Stomach (tissue), 9 donors: ENCODE results near the gene CREG1. TPM values are rescaled to one million over a fixed set of nuclear protein-coding genes. Genes with fewer than 3 reads are reported as not detected.

Experiments
- DNase-seq, 2 donors: peaks; one replicate each; pipeline versions ENCODE4 v3.0.0 to v3.0.0-alpha.2; 2013 to 2019
- H3K27ac ChIP-seq, 5 donors: fragments of 200-600 bp in 4 of 5; sonication (generic) in 4 of 5; one replicate each; pipeline ENCODE4 v1.5.1; 2013 to 2019; ENCODE audit warnings: mild to moderate bottlenecking in 1 of 5, moderate library complexity in 1 of 5
- H3K27me3 ChIP-seq, 3 donors: fragments of 200-600 bp; sonication (generic); one replicate each; pipeline ENCODE4 v1.5.1; 2017 to 2019; ENCODE audit warnings: mixed run types in 1 of 3
- H3K36me3 ChIP-seq, 4 donors: fragments of 200-600 bp; sonication (generic); 1 replicate in 3 of 4; 2 replicates in 1 of 4; pipeline ENCODE4 v1.5.1; 2016 to 2019
- H3K4me1 ChIP-seq, 4 donors: fragments of 200-600 bp; sonication (generic); one replicate each; pipeline ENCODE4 v1.5.1; 2016 to 2019
- H3K4me3 ChIP-seq, 4 donors: fragments of 200-600 bp; sonication (generic) in 3 of 4; one replicate each; pipeline ENCODE4 v1.5.1; 2016 to 2019; ENCODE audit warnings: mild to moderate bottlenecking in 1 of 4
- H3K9me3 ChIP-seq, 4 donors: fragments of 200-600 bp; sonication (generic); one replicate each; pipeline ENCODE4 v1.5.1; 2016 to 2019
- EP300 ChIP-seq: sonication (generic); formaldehyde crosslinking; IDR thresholded peaks from one replicate; pipeline ENCODE4 v1.6.1; 2017; ENCODE audit warnings: antibody characterized with exemption
- POLR2A ChIP-seq, 4 donors: fragments of 450-650 bp; IDR thresholded peaks; one replicate each; pipeline ENCODE4 v1.6.1; 2016; ENCODE audit warnings: antibody characterized with exemption in 4 of 4, control low read depth in 2 of 4, mild to moderate bottlenecking in 1 of 4, moderate library complexity in 1 of 4
- POLR2AphosphoS5 ChIP-seq, 3 donors: sonication (generic); formaldehyde crosslinking; IDR thresholded peaks; one replicate each; pipeline ENCODE4 v1.6.1; 2016; ENCODE audit warnings: antibody characterized with exemption in 3 of 3
- WGBS, 5 donors: extraction: QIAGEN DNeasy Blood & Tissue Kit in 3 of 5; methylation state at CpG; one replicate each; pipeline versions ENCODE4 v1.1.5 to v1.1.7; 2013 to 2018; 5-methylcytosine and 5-hydroxymethylcytosine counted together
- intact Hi-C: fragments of 100-400 bp; cut with DNase I; formaldehyde crosslinking; loops from one replicate; pipeline ENCODE4 v1.15.1; 2023; ENCODE audit warnings: low total_unique reads
- polyA plus RNA-seq, 3 donors: library from polyadenylated mRNA; stranded (reverse); fragments of 200-250 nt; gene quantifications; one replicate each; pipeline ENCODE4 v1.2.3, GENCODE V29; 2013
- total RNA-seq, 5 donors: library from RNA; depleted of rRNA; stranded (reverse); fragments of >200 nt; gene quantifications; one replicate each; pipeline versions ENCODE4 v1.1.0 to v1.2.3, GENCODE V29; 2014 to 2016
- TF ChIP-seq, protein P1 (sequence below), 7 experiments: fragments of 450-650 bp in 4 of 7; fragments of 200-600 bp in 3 of 7; sonication (generic) in 3 of 7; IDR thresholded peaks; one replicate each; pipeline ENCODE4 v1.5.1; 2016 to 2019; ENCODE audit warnings: antibody characterized with exemption in 7 of 7, control low read depth in 2 of 7, mild to moderate bottlenecking in 1 of 7
- donor health status: healthy with polysubstance abuse.
- donor health status: Bipolar disorder and iron deficiency.
- donor health status: healthy.

Gene CREG1
- total and polyA plus RNA-seq, 8 donors: 44.6 to 120 (median 78.3) TPM

DNA sequence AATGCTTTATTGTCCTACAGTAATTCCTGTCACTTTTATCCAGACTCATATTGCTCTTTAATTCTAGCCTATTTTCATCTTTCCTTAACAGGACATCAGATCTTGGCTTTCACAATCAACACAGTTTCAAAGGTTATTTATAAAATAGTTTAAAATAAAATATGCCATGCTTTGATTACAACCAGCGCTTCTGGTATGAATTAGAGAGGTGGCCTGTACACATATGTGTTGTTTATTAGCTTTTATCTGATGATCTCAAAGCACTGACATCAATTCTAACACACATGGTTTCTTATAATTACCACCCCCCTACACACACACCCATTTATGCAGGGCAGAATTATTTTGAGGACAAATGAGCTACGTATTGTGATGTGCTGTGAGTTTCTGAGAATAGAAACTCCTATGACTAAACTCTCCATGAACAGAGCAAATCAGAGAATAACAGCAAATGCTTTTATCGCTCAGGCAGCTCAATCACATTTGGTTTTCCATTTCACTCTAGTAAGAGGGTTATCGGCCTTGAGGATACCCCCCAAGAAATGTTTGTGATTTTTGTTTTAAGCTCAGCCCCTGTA lies 53.2 kb downstream of the CREG1 start:
- H3K9me3 ChIP-seq: no peaks in the 10 kb centered on the region
- peaks cover 0 to 10% (median 0%) of the 10 kb centered on the region in 3 donors for H3K27me3 ChIP-seq
- no peak overlapping the region for H3K27ac ChIP-seq
- DNase-seq: no peak
- H3K36me3 ChIP-seq: no peaks in the 10 kb centered on the region
- no peak overlapping the region for H3K4me3 ChIP-seq
- TF ChIP-seq POLR2A (IDR thresholded peaks at IDR 0.05): no peak
- TF ChIP-seq, protein P1, sequence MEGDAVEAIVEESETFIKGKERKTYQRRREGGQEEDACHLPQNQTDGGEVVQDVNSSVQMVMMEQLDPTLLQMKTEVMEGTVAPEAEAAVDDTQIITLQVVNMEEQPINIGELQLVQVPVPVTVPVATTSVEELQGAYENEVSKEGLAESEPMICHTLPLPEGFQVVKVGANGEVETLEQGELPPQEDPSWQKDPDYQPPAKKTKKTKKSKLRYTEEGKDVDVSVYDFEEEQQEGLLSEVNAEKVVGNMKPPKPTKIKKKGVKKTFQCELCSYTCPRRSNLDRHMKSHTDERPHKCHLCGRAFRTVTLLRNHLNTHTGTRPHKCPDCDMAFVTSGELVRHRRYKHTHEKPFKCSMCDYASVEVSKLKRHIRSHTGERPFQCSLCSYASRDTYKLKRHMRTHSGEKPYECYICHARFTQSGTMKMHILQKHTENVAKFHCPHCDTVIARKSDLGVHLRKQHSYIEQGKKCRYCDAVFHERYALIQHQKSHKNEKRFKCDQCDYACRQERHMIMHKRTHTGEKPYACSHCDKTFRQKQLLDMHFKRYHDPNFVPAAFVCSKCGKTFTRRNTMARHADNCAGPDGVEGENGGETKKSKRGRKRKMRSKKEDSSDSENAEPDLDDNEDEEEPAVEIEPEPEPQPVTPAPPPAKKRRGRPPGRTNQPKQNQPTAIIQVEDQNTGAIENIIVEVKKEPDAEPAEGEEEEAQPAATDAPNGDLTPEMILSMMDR (IDR thresholded peaks at IDR 0.05): no peak
- no peak for TF ChIP-seq POLR2AphosphoS5 (IDR thresholded peaks at IDR 0.05)
- TF ChIP-seq EP300: no peak
- 80 to 87% (median 85%) methylated on average over 4 of the region's 4 CpGs for WGBS, 5 donors
- H3K4me1 ChIP-seq: peaks cover 0 to 10% (median 0%) of the 10 kb centered on the region in 4 donors
- intact Hi-C loops: no loop called here

DNA sequence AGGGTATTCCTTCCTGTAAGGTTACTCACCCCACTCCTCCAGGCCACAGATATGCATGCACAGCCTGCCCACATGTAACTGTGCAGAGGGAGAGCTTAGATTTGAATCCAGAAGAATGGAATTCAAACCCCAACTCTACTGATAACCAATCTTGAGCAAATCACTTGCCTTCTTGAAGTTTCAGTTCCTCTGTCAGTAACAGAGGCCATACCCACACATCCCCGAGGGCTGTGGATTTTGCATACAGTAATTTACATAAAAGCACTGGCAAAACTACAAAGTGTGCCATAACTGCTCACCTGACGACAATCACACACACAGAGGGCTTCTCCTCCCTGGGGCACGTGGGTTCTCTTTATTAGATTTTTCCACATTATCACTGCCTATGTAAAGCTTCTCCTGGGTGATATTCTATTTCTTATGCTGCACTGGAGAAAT lies 53.9 kb downstream of the CREG1 start:
- Histone ChIP-seq H3K36me3 (no peaks in the 10 kb centered on the region), H3K27me3 (peaks cover 0 to 14% (median 0%) of the 10 kb centered on the region in 3 donors), H3K4me1 (peaks cover 0 to 10% (median 0%) of the 10 kb centered on the region in 4 donors), H3K9me3 (no peaks in the 10 kb centered on the region), H3K4me3 (no peak overlapping the region), H3K27ac (no peak overlapping the region)
- 56 to 68% (median 59%) methylated on average over 3 of the region's 3 CpGs for WGBS, 5 donors
- DNase-seq: no peak
- TF ChIP-seq EP300 (no peak), POLR2A (IDR thresholded peaks at IDR 0.05) (no peak), POLR2AphosphoS5 (IDR thresholded peaks at IDR 0.05) (no peak)
- TF ChIP-seq, protein P1 (IDR thresholded peaks at IDR 0.05): no peak
- intact Hi-C loops: no loop called here

DNA sequence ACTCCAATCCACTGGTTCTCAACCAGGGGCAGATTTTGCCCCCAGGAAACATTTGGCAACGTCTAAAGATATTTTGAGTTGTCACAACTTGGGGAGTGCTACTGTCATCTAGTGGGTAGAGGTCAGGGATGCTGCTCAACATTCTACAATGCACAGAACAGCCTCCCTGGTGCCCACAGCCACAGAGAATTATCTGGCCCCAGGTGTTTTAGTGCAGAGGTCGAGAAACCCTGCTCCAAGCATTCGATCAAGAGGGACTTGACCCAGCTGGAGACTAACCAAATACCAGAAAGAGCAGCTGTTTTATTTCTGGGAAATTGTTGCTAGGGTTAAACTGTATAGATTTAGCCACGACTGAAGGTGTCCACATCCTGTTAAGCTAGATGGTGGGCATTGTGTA lies 54.5 kb downstream of the CREG1 start:
- Histone ChIP-seq H3K27me3 (peaks cover 0 to 14% (median under 1%) of the 10 kb centered on the region in 3 donors), H3K27ac (no peak overlapping the region), H3K4me3 (no peak overlapping the region), H3K36me3 (no peaks in the 10 kb centered on the region), H3K9me3 (no peaks in the 10 kb centered on the region), H3K4me1 (peaks cover 0 to 10% (median 0%) of the 10 kb centered on the region in 4 donors)
- intact Hi-C loops: no loop called here
- WGBS, 5 donors: 36 to 54% (median 47%) methylated on average over 4 of the region's 4 CpGs
- TF ChIP-seq EP300: no peak
- no peak for TF ChIP-seq POLR2AphosphoS5 (IDR thresholded peaks at IDR 0.05)
- no peak for TF ChIP-seq POLR2A (IDR thresholded peaks at IDR 0.05)
- TF ChIP-seq, protein P1 (IDR thresholded peaks at IDR 0.05): no peak
- DNase-seq: no peak

DNA sequence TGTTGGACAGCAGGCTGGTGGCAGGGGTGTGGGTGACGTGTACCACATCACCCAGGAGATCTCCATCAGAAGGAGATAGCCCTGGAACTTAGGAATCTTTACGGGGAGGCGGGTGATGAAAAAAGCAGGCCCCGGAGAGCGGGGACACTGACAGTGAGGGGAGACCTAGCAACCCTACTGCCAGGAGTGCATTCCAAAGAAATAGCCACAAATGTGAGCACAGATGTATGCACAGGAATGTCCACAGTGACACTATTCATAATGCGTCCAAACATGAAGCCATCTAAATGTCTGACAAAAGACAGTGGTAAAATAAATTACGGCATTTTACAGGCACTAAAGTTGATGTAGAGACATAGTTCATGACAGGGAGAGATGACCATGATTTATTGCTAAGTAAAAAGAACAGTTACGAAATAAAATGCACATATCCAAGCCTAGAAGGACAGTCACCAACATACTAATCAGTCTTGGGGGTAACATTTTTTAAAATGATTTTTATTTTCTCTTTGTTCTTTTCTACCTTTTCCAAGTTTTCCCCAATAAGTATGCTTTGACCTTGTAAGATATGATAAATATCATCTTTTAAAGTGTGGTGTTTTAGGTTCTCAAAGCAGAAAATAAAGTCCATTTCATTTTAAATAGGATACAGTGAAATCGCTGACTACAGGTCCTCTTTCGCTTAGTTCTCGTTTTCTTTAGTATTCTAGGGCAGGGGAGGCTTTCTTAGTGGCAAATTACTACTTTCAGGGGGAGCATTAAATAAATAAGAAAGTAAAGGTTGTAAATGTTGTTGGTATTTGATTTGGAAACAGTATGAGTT lies 56.6 kb downstream of the CREG1 start:
- H3K27ac ChIP-seq: no peak overlapping the region
- peaks cover 0 to 17% (median 6%) of the 10 kb centered on the region in 3 donors for H3K27me3 ChIP-seq
- no peaks in the 10 kb centered on the region for H3K9me3 ChIP-seq
- H3K4me3 ChIP-seq: no peak overlapping the region
- DNase-seq: no peak
- peaks cover 0 to 10% (median 0%) of the 10 kb centered on the region in 4 donors for H3K4me1 ChIP-seq
- TF ChIP-seq POLR2A (IDR thresholded peaks at IDR 0.05) (no peak), POLR2AphosphoS5 (IDR thresholded peaks at IDR 0.05) (no peak), EP300 (no peak)
- TF ChIP-seq, protein P1 (IDR thresholded peaks at IDR 0.05): no peak
- intact Hi-C loops: no loop called here
- H3K36me3 ChIP-seq: no peaks in the 10 kb centered on the region
- 81 to 88% (median 88%) methylated on average over 11 of the region's 11 CpGs for WGBS, 5 donors
